CD4-positive, alpha-beta T cell (primary cell): ENCODE data around the gene PARPBP. TPM values are rescaled to one million over a fixed set of nuclear protein-coding genes. Genes with fewer than 3 reads are reported as not detected.

Experiments
- ATAC-seq: fragments of 200-7000 bp; cut with Tn5 transposase; one replicate; pipeline ENCODE4 v1.10.0; 2022; ENCODE audit warnings: mild to moderate bottlenecking; ENCODE audit not compliant: poor library complexity
- CTCF ChIA-PET: fragments of 350-600 bp; sonication (Branson Sonifier 250); formaldehyde crosslinking; loops from one replicate; lab custom pipeline; 2021; ENCODE audit warnings: antibody characterized with exemption, inconsistent platforms; lab: Charles Lee
- POLR2A ChIA-PET: fragments of 350-600 bp; sonication (Branson Sonifier 250); formaldehyde crosslinking; loops from one replicate; lab custom pipeline; 2021; ENCODE audit warnings: antibody characterized with exemption, inconsistent platforms; lab: Charles Lee
- DNase-seq, 14 experiments: peaks; one replicate each; pipeline ENCODE4 v3.0.0-alpha.2; 2013 to 2020; ENCODE audit warnings: mixed read lengths in 2 of 14
- H3K27ac ChIP-seq, 2 donors: one replicate each; pipeline versions ENCODE4 v1.5.1 to v1.7.0; 2013; ENCODE audit warnings: low read length in 2 of 2, low read depth in 1 of 2, mild to moderate bottlenecking in 1 of 2
- H3K27me3 ChIP-seq, 2 experiments: 1 replicate in 1 of 2; 2 replicates in 1 of 2; pipeline versions ENCODE4 v1.6.1 to v1.7.0; 2013; ENCODE audit warnings: low read length in 2 of 2, control low read depth in 1 of 2, mild to moderate bottlenecking in 1 of 2, moderate library complexity in 1 of 2; ENCODE audit not compliant: insufficient read depth in 2 of 2, control insufficient read depth in 1 of 2
- H3K36me3 ChIP-seq: one replicate; pipeline ENCODE4 v1.6.1; 2013; ENCODE audit warnings: low read length, control low read depth; ENCODE audit not compliant: insufficient read depth
- H3K4me1 ChIP-seq: one replicate; pipeline ENCODE4 v1.6.1; 2013; ENCODE audit warnings: low read length, control low read depth; ENCODE audit not compliant: insufficient read depth
- H3K4me3 ChIP-seq: one replicate; pipeline ENCODE4 v1.5.1; 2013; ENCODE audit warnings: mild to moderate bottlenecking, low read length, moderate library complexity
- H3K9me3 ChIP-seq, 2 experiments: 1 replicate in 1 of 2; 2 replicates in 1 of 2; pipeline versions ENCODE4 v1.6.1 to v1.7.0; 2013; ENCODE audit warnings: low read length in 2 of 2, mild to moderate bottlenecking in 2 of 2, control low read depth in 1 of 2, moderate library complexity in 1 of 2; ENCODE audit not compliant: control insufficient read depth in 1 of 2, insufficient read depth in 1 of 2
- H3K27ac Mint-ChIP-seq: one replicate; pipeline ENCODE4 v1.8.0; 2020; ENCODE audit warnings: mixed read lengths
- H3K27me3 Mint-ChIP-seq: one replicate; pipeline ENCODE4 v1.8.0; 2021; ENCODE audit warnings: mixed read lengths
- H3K36me3 Mint-ChIP-seq: one replicate; pipeline ENCODE4 v1.8.0; 2021; ENCODE audit warnings: low read depth, mixed read lengths
- H3K4me1 Mint-ChIP-seq: one replicate; pipeline ENCODE4 v1.8.0; 2021; ENCODE audit warnings: low read depth, mixed read lengths
- H3K4me3 Mint-ChIP-seq: one replicate; pipeline ENCODE4 v1.8.0; 2020; ENCODE audit warnings: mild to moderate bottlenecking, mixed read lengths
- H3K9me3 Mint-ChIP-seq: one replicate; pipeline ENCODE4 v1.8.0; 2020; ENCODE audit warnings: mixed read lengths
- CTCF ChIP-seq: fragments of 200-600 bp; IDR thresholded peaks from one replicate; pipeline ENCODE4 v1.8.0; 2022; ENCODE audit warnings: antibody characterized with exemption, mild to moderate bottlenecking
- intact Hi-C, 2 experiments: fragments of 100-400 bp; cut with DNase I in 1 of 2; cut with micrococcal nuclease in 1 of 2; formaldehyde crosslinking; loops; one replicate each; pipeline versions ENCODE4 v1.15.1 to v1.9.0; 2023 to 2025; cut with DNase I, micrococcal nuclease
- total RNA-seq, 174 experiments: library from RNA in 2 of 174; stranded (reverse) in 2 of 174; gene quantifications; one replicate each; pipeline ENCODE4 v1.2.3 and lab custom pipeline; 2021 to 2026

PARPBP gene
- total RNA-seq, 2 experiments from 2014 or later: 1.1 to 1.5 TPM

- Mint-ChIP-seq H3K9me3 (no peaks in the 10 kb centered on the region), H3K27ac (no peak overlapping the region), H3K36me3 (peaks cover 69% of the 10 kb centered on the region), H3K27me3 (no peaks in the 10 kb centered on the region), H3K4me3 (no peak overlapping the region), H3K4me1 (peaks cover 34% of the 10 kb centered on the region)
- Histone ChIP-seq H3K36me3 (peaks cover 33% of the 10 kb centered on the region), H3K27me3 (no peaks in the 10 kb centered on the region), H3K4me3 (no peak overlapping the region), H3K4me1 (peaks cover 5% of the 10 kb centered on the region), H3K9me3 (no peaks in the 10 kb centered on the region), H3K27ac (no peak overlapping the region)
- ChIA-PET POLR2A (no interaction called here), CTCF (no interaction called here)
- DNase-seq (no peak), ATAC-seq (no peak)
- intact Hi-C loops: loop anchor here in 1 of 2 experiments (10.0 kb wide), 1 partner anchor 339 kb away; no protein-coding TSS in a partner anchor
- TF ChIP-seq CTCF: no peak
Observed at GRCh38 chr12:102114212-102114611, 5.8 kb upstream of the PARPBP start.

GRCh38 chr12:102116392-102116791 is 3.6 kb upstream of the PARPBP start:
- Histone ChIP-seq H3K27ac (no peak overlapping the region), H3K4me3 (no peak overlapping the region), H3K27me3 (no peaks in the 10 kb centered on the region), H3K9me3 (no peaks in the 10 kb centered on the region), H3K36me3 (peaks cover 15% of the 10 kb centered on the region), H3K4me1 (peaks cover 17% of the 10 kb centered on the region)
- no peaks in the 10 kb centered on the region for H3K9me3 Mint-ChIP-seq
- H3K4me1 Mint-ChIP-seq: peaks cover 48% of the 10 kb centered on the region
- H3K27me3 Mint-ChIP-seq: no peaks in the 10 kb centered on the region
- POLR2A ChIA-PET: no interaction called here
- H3K36me3 Mint-ChIP-seq: peaks cover 58% of the 10 kb centered on the region
- ATAC-seq (no peak), DNase-seq (no peak)
- H3K27ac Mint-ChIP-seq: no peak overlapping the region
- CTCF ChIA-PET: no interaction called here
- no peak overlapping the region for H3K4me3 Mint-ChIP-seq
- TF ChIP-seq CTCF: no peak
- intact Hi-C loops: loop anchor here (5.0 to 10.0 kb wide), 2 partner anchors 34 to 342 kb away; no protein-coding TSS in a partner anchor

GRCh38 chr12:102118874-102119273 is 1.1 kb upstream of the PARPBP start:
- H3K27ac Mint-ChIP-seq: peak overlapping the region; percentile 92
- H3K36me3 Mint-ChIP-seq: peaks cover 46% of the 10 kb centered on the region
- no peaks in the 10 kb centered on the region for H3K27me3 Mint-ChIP-seq
- DNase-seq (no peak), ATAC-seq (no peak)
- Histone ChIP-seq H3K4me3 (peak overlapping the region; percentile 86), H3K4me1 (peaks cover 17% of the 10 kb centered on the region), H3K27ac (no peak overlapping the region), H3K36me3 (peaks cover 13% of the 10 kb centered on the region), H3K9me3 (no peaks in the 10 kb centered on the region), H3K27me3 (no peaks in the 10 kb centered on the region)
- POLR2A ChIA-PET: interaction anchor here (1.8 kb wide), 1 partner anchor 57 kb away, joined by 10 read pairs; the partner anchor contains the start of gene WASHC3
- peak overlapping the region; percentile 93 for H3K4me3 Mint-ChIP-seq
- no peaks in the 10 kb centered on the region for H3K9me3 Mint-ChIP-seq
- intact Hi-C loops: loop anchor here (1.0 to 10.0 kb wide), 3 partner anchors 37 to 344 kb away; no protein-coding TSS in a partner anchor
- no peak for TF ChIP-seq CTCF
- H3K4me1 Mint-ChIP-seq: peaks cover 42% of the 10 kb centered on the region
- CTCF ChIA-PET: no interaction called here
